Cardiac septum (tissue), 1 donor: ENCODE results near the gene HSD17B13. TPM values are rescaled to one million over a fixed set of nuclear protein-coding genes. Genes with fewer than 3 reads are reported as not detected.
"Not testable (repeated sequence)": the region's sequence is repeated elsewhere in the genome, so short reads cannot be mapped to it uniquely, and the experiment has no call there.

ENCODE experiments used
- DNase-seq: peaks from one replicate; pipeline ENCODE4 v3.0.0-alpha.2; 2020; ENCODE audit warnings: low spot score
- intact Hi-C: fragments of 100-400 bp; cut with DNase I; formaldehyde crosslinking; loops from one replicate; pipeline ENCODE4 v1.14.0; 2022
- long read RNA-seq: library from polyadenylated mRNA; unstranded; transcript quantifications from one replicate; pipeline ENCODE4 v2.0.0, GENCODE V29; 2021
- total RNA-seq: library from RNA; stranded (reverse); fragmentation: NEBNext Ultra II Directional; extraction: Animal tissue kit (Norgen Biotek cat#: 25700); gene quantifications from one replicate; pipeline ENCODE4 v1.2.1, GENCODE V29; 2021
- donor health status: DM: no; HTN: no; CAD: no.

The HSD17B13 gene, protein sequence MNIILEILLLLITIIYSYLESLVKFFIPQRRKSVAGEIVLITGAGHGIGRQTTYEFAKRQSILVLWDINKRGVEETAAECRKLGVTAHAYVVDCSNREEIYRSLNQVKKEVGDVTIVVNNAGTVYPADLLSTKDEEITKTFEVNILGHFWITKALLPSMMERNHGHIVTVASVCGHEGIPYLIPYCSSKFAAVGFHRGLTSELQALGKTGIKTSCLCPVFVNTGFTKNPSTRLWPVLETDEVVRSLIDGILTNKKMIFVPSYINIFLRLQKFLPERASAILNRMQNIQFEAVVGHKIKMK
- total RNA-seq, result 0.38 TPM
- long read RNA-seq, partial matches to known transcripts, result 1 of 1 reads
- long read RNA-seq, other reads (novel, unspliced or antisense), result 0 of 1 reads

DNA sequence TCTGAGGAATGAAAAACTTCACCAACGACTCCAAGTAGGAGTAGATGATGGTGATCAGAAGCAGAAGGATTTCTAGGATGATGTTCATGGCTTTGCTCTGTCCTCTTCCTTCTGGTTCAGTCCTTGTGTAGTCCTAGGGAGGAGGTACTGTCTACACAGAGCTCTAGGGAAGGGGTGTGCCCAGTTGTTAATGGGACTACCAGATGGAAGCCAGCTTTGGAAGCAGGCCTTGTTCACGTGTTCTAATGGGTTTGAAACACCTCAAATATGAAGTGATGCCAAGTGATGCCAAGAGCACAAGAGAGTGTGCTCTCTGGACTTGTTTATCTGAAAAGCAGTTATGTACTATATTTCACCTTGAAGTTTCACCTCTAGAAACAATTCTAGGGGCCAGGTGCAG, at the start of gene HSD17B13:
HSD17B13 (minus strand) TSS at position 129 of the 400 bp plus-strand sequence; CDS start at position 88, 41 bp downstream.
- intact Hi-C loops, result no loop called here
- DNase-seq, result no peak

DNA sequence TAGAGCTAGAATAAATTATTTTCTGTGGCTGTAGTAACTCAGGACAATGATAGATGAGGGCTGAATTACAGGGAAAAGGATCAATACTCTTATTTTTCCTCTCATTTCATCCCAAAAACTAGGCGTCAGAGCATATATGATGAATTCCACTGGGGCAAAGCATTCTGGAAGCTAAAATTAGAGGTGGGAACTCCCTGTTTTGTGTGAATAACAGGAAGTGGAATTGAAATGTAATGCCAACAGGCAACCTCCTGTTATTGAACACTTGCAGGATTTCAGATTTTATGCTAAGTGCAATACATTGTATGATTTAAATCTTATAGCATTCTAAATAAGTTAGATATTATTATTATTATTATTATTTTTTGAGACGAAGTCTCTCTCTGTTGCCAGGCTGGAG, 47.4 kb upstream of the HSD17B13 start:
- intact Hi-C loops, result no loop called here
- DNase-seq, result no peak

DNA sequence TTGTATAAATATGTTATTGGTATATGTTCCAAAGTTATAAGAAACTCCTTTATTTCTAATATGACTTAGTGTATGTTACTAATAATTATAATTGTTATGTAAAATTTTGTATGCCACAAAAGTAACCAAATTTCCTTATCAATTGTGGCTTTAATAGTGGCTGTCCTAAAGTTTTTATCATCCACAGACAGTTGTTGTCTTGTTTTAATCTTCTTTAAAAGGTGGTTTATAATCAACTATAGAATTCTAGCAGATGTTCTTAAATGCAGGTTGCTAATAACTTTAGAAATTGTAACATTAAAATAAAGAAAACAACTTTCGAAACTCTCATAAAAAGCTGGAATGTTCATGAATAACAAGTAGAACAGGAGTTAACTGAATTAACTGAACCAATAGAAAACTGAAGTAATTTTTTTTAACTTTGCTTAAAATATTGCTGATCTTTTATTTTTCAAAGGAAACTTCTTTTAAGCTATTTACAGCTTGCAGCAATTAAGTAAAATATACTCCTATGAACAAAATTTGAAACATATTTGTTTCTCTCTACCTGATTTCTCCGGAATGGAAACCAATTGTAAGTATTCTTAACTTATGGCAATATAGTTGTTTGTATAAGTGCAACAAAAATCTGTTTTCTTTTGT, 44.0 kb upstream of the HSD17B13 start:
- intact Hi-C loops, result loop anchor here (10.0 kb wide), 1 partner anchor 298 kb away; no protein-coding TSS in a partner anchor
- no peak for DNase-seq

DNA sequence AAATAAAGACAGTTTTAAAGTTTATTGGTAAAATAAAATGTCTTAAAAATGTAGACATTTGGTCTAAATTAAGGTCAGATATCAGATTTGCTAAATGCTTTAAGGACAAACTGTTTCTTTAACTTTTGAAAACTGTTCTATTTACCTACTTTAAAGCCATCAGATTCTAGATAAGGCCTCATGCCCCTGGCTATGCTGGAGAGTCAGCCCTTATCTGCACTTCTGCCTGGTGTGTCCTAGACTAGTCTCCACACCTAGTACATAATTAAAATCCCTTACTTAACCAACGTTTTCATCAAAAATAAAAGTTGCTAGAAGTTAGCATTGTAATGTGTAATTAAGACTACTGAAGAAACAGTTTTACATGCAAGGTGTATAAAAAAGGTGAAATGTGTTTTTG, 42.7 kb upstream of the HSD17B13 start:
- no peak for DNase-seq
- intact Hi-C loops, result loop anchor here (10.0 kb wide), 1 partner anchor 299 kb away; no protein-coding TSS in a partner anchor

DNA sequence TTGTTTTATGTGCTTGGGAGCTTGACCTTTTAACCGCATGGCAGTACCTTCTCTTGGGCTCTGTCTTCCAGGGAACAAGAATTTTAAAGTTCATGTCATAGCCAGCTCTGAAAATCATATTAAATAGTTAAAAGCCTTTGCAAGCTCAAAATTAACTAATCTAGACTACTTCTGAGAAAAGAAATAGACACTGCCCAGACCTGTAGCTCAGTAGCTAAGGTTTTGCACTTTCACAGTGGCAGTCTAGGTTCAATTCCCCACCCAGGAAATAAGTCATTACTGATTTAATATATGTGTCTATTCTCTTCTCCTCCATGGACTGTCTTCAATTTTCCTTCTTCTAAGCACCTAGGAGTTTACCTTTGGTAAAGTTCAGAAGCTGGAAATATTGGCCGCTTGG, 40.9 kb upstream of the HSD17B13 start:
- intact Hi-C loops, result loop anchor here (10.0 kb wide), 1 partner anchor 301 kb away; no protein-coding TSS in a partner anchor
- no peak for DNase-seq

DNA sequence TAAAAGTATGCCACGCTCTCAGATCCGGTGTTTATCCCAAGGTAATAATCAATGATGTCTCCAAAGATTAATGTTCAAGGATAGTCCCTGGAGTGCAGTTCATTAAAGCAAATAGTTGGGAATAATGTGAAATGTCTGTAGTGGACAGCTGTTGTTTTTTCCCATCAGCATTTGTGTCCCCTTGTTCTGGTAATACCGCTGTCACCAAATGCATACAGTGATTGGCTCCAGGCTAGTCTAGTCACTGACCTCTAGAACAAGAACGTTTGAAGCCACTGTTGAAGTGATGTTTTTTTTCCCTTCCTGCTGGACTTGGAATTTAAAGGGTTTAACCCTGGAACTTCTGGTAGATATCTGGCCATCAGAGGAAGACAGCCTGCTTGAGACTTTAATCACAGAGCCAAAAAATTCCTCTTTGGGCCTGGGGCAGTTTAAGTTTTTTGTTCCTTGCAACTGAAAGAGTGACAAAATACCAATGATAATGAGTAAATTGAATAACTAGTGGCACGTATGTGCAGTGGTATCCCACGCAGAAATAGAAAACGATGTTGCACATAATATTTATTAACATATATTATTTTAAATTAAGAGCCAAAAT, 37.8 kb upstream of the HSD17B13 start:
- DNase-seq, result no peak

DNA sequence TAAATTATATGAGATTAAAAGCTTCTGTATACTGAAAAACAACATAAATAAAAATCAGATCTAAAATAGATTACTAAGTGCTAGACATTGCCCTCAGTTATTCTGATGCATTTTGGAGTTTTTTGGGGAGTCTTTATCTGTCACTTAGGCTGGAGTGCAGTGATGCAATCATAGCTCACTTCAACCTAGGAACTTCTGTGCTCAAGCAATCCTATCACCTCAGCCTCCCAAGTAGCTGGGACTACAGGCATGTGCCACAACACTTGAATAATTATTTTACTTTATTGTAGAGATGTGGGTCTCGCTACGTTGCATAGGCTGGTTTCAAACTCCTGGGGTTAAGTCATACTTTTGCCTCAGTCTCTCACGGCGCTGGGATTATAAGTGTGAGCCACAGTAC, 36.6 kb upstream of the HSD17B13 start:
- intact Hi-C loops, result no loop called here
- no peak for DNase-seq

More for the DNA sequence above, 37.8 kb upstream of the HSD17B13 start:
- intact Hi-C loops, result loop anchor here (10.0 kb wide), 1 partner anchor 304 kb away; no protein-coding TSS in a partner anchor

DNA sequence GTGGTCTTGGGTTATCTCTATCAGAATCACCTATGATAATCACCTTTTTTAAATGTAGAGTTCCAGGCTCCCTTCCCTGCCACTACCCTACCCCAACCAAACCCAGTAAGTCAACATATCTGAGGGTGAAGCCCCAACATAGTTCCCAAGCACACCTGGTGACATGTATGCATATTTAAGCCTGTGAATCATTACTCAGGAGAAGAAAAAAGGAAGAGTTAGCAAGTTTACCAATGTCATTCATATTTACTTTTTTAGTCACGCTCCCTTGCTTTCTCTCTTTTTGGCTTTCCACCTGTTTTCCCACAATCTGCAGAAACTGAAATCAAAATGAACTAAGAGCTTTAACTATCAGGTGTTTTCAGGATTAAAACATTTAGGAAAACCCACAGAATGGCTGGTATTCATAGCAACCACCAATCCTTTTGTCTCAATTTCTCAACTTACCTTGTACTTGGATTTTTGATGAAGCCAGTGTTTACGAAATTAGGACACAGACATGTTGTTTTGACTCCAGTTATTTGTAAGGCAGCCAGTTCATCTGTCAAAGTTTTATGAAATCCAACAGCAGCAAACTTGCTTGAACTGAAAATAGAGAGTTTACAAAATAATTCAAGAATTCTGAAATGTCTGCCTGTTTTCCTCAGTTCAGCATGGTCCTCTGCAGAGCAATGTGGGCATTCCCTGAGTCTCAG, 34.3 kb upstream of the HSD17B13 start:
- intact Hi-C loops, result no loop called here
- no peak for DNase-seq

DNA sequence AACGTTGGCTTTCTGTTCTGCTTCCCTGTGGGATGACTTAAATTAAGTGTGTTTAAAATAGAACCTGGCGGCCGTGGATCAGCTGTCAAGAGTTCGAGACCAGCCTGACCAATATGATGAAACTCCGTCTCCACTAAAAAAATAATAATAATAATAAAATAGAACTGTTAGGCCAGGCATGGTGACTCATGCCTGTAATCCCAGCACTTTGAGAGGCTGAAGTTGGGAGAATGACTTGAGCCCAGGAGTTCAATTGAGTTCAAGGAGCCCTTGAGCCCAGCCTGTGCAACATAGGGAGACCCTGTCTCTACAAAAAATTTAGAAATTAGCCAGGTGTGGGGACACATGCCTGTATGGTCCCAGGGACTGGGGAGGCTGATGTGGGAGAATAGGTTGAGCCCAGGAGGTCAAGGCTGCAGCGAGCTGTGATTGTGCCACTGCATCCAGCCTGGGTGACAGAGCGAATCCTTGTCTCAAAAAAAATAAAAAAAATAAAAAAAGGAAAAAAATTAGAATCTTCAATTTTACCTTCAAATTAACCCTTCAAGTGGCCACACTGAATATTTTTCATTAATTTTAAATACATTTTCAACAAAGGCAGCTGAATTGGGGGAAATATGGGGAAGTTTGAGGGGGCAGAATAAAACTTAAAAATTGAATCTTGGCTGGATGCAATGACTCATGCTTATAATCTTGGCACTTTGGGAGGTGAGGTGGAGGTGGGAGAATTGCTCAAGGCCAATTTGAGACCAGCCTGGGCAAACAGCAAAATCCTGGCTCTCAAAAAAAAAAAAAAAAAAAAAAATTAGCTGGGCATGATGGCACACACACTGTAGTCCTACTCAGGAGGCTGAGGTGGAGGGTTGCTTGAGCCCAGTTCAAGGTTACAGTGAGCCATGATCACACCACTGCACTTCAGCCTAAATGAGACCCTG, 31.8 kb upstream of the HSD17B13 start:
- intact Hi-C loops, result loop anchor here (5.0 kb wide), 1 partner anchor 113 kb away; no protein-coding TSS in a partner anchor
- no peak for DNase-seq

DNA sequence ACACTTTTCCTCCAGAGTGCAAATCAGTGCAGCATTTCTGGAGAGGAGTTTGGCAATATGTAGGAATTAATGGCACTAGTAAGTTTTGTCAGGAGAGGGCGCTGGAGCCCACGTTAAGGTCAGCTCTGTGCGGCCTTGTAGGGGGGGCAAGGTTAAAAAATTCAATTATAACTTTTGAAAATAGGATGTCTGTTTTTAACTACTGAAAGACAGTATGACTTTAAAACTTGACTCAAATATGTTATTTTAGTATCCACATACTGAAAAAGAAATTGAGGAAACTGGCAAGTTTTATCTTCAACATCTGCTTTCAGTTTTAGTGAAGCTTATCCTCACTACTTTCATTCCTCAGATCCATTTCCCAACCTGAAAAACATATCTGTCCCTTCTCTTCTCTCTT, 30.9 kb upstream of the HSD17B13 start:
- intact Hi-C loops, result loop anchor here (5.0 kb wide), 1 partner anchor 114 kb away; no protein-coding TSS in a partner anchor
- DNase-seq, result no peak

DNA sequence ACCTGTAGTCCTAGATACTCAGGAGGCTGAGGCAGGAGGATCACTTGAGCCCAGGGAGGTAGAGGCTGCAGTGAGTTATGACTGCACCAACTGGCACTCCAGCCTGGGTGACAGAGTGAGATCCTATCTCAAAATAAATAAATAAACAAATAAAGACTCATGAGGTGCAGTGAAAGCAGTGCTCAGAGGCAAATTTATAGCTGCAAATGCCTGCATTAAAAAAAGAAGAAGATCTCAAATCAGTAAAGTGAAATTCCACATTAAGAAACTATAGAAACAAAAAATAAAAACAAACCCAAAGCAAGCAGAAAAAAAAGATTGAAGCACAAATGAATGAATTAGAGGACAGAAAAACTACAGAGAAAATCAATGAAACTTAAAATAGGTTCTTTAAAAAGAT, 22.5 kb upstream of the HSD17B13 start:
- no peak for DNase-seq
- intact Hi-C loops, result no loop called here

DNA sequence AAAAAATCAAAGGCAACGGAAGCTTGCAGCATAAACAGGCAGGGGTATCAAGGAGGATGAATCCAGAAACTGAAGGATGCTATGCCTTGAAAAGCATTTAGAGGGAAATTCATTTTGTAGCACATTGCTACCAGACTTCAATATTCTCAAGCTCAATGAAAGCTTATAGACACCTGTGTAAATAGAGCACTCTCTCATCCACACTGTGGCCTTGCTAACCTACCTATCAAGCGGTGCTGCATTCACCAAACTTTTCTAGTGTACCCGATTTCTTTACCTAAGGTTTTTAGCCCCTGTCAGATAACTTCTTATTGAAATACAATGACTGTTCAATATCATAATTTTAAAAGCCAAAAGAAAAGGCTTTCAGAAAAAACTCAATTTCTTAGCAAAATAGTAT, 20.2 kb upstream of the HSD17B13 start:
- DNase-seq, result no peak
- intact Hi-C loops, result no loop called here

DNA sequence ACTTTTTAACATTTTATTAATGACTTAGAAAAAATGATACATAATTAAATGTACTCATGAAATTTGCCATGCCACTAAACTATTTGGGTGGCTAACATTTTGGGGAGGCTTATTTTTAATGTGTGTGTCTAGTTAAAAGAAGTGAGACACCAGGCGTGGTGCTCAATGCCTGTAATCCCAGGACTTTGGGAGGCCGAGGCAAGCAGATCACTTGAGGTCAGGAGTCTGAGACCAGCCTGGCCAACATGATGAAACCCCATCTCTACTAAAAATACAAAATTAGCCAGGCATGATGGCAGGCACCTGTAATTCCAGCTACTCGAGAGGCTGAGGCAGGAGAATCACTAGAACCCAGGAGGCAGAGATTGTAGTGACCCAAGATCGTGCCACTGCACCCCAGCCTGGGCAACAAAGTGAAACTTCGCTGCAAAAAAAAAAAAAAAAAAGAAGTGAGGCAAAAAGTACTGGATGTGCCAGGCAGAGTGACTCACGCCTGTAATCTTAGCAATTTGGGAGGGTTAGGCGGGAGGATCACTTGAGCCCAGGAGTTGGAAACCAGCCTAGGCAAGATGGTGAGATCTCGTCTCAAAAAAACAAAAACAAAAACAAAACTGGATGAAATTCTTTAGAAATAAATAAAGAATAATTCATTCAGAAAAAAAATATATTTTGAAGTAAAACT, 19.4 kb upstream of the HSD17B13 start:
- intact Hi-C loops, DNase-seq: not testable (repeated sequence)

DNA sequence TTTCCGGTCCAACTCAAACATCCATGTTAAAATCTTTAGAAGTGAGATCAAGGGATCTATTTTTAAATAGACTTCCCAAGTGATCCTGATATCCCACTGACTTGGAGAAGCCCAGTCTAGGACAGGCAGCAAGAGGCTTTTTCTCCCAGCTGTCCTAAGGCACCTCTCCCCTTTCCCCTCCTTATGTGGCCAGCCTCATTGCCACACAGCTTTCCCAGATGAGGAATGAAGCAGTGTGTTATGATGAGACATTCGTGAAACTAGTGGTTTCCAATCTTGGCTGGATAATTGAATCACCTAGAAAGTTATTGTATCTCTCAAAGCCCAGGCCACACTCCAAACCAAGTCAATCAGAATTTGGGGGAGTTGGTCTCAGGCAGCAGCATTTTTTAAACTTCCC, 16.8 kb upstream of the HSD17B13 start:
- DNase-seq, result no peak
- intact Hi-C loops, result no loop called here

DNA sequence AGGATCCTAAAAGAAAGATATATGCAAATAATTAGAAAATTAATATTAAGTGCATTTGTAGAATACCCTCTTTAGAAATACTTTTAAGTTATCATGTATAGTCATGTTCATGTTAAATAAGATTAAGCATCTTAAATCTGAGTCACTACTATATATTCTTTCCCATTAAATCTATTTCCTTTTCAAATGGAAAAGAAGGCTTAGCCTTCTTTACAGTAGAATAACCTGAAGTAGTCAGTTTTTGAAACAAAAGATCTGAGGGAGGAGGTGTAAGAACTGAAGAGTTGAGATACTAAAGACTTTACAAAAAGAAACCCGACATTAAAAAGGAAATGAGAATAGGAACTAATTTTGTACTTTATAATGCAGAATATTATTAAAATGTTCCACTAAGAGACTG, 14.7 kb upstream of the HSD17B13 start:
- intact Hi-C loops, result no loop called here
- DNase-seq, result no peak

DNA sequence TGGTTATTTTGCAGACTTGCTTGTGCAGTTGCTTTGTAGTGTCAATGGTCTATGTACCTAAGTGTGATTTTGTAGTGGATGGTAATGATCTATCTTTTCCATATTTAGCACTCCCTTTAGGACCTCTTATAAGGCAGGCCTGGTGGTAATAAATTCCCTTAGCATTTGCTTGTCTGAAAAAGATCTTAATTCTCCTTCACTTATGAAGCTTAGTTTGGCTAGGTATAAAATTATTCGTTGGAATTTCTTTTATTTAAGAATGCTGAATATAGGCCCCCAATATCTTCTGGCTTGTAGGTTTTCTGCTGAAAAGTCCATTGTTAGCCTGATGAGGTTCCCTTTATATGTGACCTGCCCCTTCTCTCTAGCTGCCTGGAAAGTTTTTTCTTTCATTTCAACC, 10.6 kb upstream of the HSD17B13 start:
- intact Hi-C loops, result no loop called here
- no peak for DNase-seq

DNA sequence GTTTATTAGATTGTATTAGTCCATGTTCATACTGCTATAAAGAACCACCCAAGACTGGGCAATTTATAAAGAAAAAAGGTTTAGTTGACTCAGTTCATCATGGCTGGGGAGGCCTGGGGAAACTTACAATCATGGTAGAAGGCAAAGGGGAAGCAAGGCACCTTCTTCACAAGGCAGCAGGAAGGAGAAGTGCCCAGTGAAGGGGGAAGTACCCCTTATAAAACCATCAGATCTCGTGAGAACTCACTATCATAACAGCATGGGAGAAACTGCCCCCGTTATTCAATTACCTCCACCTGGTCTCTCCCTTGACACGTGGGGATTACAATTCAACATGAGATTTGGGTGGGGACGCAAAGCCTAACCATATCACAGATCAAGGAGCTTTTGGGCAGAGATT, 8.1 kb upstream of the HSD17B13 start:
- no peak for DNase-seq
- intact Hi-C loops, result no loop called here

DNA sequence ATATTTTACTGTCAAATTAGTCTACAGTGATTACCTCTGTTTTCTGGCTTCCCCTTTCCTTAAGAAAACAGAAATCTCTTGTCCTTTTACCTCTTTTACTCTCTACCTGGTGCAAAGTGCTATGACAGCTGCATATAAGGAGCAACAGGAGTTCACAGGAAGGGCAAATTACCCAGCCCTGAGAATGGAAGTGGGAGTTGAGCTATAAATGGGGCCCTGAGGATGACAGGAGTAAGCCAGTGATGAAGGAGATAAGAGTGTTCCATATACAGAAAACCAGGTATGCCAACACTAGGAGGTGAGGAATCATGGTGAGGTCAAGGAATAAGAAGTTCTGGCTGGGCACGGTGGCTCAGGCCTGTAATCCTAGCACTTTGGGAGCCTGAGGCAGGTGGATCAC, 4.5 kb upstream of the HSD17B13 start:
- no peak for DNase-seq
- intact Hi-C loops, result no loop called here
